OCI-M1 (cell line): Measurements from ENCODE around the gene TGFBR3.

Source experiments
- DNase-seq: peaks from one replicate; lab custom pipeline; 2025; lab: John Stamatoyannopoulos, UW

The TGFBR3 gene

DNA sequence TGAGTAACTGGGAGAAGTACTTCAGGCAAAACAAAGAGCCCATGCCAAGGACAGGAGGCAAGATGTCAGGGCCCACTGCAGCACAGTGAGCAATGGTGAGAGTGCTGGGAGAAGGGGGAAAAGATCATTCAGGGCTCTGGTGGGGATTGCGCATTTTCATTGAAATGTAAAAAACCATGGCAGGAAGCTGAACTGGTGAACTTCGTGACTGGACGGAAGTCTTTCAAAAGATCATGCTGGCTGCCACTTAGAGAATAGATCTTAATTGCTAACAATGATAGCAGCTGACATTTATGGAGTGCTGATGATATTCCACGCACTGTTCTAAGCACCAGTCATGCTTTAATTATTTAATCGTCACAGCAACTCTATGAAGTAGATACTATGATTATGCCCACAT lies 107.0 kb downstream of the TGFBR3 start:
- no peak for DNase-seq

DNA sequence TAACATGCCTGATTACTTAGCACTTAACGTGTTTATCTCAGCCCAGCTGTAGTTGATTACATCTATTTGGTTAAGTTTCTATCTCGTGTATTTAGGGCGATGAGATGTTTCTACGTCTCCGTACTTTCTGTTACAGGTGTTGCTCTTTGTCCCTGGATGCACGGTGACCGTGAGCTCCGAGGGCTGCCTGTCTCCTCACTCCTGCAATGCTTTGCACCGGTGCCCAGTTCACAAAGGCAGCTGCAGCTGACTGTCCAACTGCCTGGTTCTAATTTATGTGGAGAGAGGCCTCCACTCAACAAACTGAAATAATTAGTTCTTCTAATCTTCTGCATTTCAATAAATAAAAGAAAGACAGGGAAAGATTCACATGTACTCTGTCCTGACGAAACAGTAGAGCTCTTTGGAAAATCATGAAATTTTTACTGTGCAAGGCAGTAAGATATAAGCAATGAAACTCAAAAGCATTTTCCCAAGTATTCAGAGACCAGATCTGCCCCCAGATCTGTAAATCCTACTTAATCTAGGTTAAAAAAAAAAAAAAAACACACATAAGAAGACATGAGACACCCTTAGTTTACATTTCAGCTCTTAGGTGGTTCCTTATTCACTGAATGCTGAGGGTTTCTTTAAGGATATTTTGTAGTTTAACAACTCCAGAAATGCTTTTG lies 108.2 kb downstream of the TGFBR3 start:
- no peak for DNase-seq

DNA sequence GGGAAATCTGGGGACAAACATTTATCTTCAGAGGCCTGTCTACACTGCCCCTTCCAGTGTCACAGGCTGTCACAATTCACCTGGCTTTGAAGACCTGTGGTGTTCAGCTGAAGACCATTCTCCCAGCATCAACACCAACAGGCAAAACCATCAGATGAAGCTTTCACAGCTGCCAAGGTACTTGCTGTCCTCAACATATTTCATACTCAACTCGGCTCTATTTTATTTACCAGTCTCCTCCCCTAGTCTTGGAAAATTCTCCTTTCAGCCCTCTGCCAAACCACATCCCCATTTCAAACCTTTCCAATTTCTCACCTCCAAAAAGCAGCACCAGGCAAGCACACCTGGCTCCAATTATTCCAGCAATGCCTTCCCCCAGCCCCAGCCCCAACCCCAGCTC lies 108.8 kb downstream of the TGFBR3 start:
- DNase-seq, result no peak

DNA sequence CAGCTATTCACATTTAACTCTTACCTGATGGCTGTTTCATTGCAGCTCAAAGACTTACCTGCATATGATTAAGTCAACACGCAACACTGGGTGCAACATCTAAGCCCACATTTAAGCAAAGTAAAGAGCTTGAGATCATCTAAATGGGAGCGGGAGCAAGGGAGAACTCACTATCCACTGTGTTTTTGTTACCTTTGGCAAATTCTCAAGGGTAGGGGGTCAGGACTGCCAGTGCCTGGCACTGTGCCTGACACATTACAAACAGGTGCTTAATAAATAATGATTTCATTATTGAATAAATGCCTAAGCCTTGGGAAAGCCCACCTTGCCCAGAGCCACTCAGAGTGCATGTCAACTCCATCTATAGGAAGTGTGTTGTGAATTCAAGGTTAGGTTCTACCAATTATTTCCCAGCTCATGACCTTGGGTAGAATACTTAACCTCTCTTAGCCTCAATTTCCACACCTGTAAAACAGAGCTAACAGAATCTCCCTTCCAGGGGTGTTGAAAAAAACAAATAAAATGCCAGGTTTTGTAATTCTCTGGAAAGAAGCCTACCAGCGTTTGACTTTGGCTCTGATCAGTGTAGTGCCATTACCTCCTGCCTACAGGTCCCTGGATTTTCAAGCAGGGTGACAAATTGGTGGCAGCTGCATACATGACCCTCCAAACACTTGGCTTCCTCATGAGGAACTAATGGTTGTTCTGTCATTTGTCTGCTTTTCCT lies 109.7 kb downstream of the TGFBR3 start:
- no peak for DNase-seq

DNA sequence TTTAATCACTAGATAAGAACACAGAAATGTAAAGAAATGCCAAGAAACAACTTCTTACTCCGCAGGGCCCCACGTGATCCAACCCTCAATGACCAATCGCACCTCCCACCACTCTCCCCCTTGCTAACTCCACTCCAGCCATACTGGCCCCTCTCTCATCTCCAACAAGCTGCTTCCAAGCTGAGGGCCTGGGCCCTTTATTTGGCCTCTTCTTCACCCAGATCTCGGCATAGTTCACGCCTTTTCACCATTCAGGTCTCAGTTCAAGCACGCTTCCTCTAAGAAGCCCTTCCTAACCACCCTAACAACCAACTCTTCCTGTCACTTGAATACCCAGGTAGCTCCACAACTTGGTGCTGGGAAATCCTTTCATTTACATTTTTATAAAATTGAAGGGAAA lies 110.7 kb downstream of the TGFBR3 start:
- no peak for DNase-seq

DNA sequence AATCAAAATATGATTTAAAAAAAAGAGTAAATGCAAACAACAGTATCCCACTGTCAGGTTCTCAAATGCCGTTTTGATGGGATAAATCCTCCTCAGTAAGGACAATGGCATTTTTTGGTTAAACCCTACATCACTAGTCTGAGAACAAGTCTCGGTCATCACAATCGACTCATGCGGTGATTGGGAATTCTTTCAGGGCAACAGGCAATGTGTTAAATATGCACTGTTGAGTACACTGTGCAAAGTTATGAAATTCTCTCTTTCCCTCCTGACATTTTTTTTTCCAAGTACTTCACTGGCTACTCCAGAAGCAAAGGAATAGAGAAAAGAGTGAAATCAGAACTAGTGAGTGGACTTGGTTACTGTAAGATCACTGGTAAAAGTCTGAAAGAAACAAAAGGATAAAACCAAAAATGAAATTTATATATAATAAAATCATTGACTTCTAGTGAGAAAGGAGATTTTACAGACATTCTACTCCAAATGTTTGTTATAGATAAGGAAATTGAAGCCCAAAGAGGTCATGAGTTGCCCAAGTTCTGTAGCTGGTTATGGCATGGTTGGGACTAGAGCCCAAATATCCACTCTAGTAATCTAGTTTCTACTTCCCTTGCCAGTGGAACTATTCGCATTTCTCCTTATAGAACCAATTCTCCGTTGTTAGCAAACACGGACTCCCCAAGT lies 111.3 kb downstream of the TGFBR3 start:
- DNase-seq, result no peak

DNA sequence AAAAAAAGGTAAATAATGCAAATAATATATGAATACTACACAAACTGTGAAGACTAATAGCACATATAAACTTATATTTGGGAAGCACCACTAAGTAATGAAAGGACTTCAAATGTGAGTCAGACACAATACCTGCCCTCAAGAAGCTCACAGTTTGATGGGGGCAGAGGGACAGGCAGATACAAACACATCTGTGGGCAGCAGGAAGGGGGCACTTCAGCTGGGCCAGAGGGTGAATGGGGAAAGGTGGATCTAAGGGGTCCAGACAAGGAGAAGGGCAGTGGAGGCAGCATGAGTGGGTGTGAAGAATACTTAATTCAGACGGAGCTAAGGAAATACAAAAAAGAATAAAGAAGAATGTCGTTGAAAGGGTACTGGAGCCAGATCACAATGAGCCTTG lies 114.2 kb downstream of the TGFBR3 start:
- DNase-seq, result no peak

DNA sequence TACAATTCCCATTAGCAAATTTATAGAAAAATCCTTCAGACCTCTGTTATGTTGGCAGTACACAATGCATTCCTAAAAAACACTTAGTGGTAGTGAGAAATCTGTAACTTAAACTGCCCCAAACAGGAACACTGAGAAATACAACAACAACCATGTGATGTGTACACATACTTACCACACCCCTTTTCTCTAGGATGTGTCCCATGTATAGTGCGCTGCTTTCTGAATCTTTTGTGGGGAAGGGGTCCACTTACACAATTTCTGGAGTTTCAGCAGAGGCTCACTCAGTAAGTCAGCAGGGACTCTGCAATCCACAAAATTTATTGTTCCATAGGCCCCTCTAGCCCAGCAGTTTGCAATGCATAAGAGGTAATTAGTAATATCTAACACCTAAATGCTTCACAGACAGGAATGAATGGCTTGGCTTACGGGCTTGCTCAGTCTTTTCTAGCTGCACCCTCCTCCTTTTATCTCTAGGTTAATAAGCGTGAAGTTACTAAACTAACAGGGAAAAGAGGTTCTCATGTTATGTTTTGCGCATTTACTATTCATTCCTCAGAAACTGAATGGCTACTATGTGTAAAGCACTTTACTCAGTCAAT lies 115.2 kb downstream of the TGFBR3 start:
- no peak for DNase-seq

DNA sequence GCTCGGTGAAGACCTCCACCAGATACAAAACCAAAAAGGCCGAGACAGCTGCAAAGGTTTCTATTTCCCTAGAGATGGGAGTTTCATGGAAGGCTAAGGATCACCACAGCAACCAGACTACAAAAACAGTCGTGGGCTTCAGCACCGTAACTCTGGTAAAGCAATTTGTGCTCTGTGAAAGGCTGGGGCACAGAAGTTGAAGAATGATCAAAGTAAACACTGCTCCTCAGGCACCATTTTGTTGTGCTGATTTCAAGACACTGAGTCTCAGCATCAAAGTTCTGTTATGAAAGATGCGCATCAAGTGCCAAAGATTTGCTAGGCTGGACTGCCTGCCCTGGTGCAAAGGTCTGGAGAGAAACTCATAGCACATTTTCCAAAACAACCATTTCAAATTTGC lies 116.2 kb downstream of the TGFBR3 start:
- DNase-seq, result no peak

DNA sequence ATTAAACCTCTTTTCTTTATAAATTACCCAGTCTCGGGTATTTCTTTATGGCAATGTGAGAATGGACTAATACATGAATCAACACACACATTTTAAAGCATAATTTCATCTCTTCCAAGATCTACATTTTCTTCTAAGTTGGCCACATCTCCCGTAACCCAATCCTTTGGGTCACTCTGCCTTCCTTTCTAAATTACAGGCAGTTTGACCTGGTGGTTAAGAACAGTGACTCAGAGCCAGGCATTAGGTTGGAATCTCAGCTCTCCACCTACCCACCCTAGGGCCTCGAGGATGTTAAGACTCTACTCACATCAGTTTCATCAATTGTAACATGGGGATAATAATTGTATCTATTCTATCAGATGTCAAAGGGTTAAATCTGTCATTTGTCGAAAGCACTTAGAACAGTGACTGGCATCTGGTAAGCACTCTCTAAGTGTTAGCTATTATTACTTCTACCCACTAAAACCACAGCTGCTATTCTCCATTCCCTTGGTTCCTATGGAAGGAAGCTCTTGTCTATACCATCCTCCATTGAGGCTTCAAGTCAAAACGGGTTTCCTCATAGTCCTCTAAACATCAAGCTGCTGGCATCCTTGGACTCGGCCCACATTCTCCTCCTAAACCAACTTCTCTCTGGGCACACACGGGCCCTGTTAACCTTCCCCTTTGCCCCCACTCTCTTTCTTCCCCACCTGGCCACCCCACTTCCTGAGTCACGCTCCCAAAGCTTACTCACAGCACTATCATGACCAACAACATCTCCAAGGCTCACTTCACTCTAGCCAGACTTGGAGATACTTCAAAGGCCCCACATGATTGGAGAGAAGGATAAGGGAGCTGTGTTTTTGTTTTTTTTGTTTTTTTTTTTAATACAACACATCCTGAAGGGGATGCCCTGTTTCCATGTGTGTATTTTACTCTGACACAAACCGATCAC lies 116.9 kb downstream of the TGFBR3 start:
- no peak for DNase-seq

DNA sequence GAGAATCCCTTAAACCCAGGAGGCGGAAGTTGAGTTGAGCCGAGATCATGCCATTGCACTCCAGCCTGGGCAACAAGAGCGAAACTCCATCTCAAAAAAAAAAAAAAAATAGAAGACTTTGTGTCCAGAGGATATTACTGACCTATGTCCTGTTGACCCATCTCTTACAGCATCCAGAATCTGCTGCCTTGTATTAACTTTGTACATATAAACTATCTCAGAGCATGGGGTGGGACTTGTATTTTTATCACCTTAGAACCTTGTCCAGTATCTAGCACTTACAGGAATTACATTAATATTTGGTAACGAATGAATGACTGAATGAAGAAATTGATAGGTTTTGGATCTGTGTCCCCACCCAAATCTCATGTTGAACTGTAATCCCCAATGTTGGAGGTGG lies 117.8 kb downstream of the TGFBR3 start:
- DNase-seq, result no peak

DNA sequence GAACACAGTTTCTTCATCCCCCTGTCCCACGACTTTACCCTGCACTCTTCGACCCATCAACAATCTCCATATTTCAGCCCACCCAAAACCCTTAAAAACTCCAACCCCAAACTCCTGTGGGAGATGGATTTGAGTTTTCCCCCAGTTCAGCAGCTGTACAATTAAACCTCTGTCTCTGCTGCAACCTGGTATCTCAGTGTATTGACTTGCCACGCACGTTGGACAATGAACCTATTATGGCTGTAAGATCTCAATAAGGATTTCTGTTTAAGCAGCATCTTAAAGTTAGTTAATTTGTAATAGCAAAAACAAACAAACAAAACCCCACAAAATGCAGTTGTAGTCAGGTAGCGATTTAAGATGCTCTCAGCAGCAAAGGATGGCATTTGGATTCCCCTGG lies 119.1 kb downstream of the TGFBR3 start:
- DNase-seq, result no peak

DNA sequence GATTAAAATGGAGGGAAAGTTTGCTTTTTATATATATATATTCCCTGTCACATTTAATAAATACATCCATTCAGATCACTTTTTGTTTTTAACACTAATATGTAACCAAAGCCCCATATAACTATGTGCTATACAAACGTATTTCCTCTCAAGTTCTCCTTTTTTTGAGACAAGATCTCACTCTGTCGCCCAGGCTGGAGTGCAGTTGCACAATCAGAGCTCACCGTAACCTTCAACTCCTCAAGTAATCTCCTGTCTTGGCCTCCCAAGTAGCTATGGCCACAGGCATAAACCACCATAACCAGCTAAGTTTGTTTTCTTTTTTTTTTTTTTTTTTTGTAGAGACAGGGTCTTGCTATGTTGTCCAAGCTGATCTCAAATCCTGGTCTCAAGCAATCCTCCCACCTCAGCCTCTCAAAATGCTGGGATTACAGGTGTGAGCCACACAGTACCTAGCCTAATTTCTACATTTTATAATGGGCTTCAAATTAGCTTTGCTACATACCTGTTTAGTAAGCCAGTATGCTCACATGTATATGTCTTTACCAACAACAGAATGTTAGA lies 120.0 kb downstream of the TGFBR3 start:
- DNase-seq, result peak; percentile 85

DNA sequence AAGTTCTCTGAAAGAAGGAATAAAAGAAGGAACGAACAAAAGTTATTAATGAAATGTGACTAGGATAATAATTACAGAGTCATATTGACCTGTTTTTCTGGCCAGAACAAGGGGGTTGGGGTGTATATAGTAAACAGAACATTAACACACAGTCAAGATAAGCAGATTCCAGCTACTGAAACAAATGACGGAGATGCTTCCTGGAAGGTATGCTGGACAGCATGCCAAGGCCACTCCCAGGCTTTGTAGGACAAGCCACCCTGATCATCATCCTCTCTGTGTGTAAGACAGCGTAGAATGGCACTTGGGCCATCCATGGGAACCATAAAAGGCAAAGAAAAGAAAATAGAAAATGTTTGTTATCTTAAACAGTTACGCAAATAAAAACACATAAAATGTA lies 120.7 kb downstream of the TGFBR3 start:
- no peak for DNase-seq

DNA sequence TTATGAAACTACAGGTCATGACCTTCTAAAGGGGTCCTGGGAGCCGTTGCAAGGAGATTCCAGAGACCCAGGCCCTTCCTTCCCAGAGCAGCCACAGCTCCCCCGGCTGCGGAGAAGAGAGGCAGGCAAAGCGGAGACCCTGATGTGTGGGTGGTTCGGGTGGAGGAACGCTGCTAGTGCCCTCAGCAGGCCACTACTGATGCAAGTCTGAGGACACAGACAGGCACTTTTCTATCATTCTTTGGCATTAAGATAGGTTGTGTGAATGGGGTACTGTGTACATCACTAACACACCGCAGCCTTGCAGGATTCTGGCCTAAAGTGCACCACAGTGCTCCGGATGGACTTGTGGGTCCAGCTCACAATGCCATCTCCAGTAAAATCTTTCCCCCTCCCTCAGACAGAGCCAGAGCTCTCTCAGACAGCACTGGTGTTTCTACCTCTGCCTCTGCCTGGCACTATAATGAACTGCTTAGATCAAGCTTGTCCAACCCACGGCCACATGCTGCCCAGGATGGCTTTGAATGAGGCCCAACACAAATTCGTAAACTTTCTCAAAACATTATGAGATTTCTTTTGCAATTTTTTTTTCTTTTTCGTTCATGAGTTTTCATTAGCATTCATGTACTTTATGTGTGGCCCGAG lies 121.4 kb downstream of the TGFBR3 start:
- DNase-seq, result peak; percentile 42

DNA sequence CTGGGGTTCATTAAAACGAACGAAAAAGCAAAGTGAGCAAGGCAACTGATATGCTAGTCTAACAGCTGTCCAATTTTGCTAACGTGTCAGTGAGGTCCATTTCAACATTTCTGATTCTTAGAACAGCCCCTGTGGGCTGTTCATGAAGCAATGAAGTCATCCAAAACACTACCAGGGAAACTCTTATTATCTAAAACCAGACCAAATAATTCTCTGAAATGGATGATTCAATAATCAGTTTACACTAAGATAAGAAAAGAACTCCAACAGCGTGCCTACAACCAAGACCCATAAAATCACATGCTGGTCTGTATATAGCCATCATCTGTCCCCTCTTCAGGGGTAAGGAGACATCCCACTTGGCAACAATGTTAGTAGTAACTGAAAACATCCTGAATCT lies 122.7 kb downstream of the TGFBR3 start:
- DNase-seq, result peak; percentile 86

DNA sequence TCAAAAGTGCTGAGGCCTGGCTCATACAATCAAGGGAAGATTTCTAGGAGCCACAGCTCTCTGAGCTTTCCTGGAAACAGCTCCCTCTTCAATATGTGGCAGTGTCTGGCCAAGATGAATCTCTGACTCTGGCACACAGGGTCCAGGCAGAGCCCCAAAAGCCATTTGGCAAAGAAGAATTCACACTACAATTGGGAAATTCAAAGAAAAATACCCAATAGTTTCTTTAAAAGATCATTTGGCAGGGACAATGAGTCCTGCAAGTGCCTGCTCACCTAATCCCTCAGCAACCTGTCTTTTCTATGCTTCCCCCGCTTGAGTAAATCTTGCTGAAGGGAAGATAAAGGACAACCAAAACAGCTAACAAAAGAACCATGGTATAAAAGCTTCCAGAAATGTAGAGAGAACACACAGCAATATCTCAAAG lies 124.6 kb downstream of the TGFBR3 start:
- peak; percentile 56 for DNase-seq

DNA sequence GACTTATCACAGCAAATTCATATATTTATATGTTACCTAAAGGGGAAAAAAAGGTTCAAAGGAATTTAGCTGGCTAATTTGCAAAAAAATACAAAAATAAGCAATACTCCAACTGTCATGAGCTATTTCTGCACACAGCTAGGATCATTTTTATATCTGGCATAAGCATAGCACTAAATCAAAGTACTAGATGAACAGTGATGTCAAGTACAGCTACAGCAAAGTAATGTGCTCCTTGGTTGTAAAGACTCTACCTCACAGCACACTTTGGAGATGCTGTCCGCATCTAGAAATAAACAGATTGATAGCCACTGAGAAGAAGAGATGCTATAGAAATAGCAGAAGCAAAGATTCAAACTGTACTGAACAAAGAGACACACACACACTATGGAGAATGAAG lies 125.4 kb downstream of the TGFBR3 start:
- no peak for DNase-seq

DNA sequence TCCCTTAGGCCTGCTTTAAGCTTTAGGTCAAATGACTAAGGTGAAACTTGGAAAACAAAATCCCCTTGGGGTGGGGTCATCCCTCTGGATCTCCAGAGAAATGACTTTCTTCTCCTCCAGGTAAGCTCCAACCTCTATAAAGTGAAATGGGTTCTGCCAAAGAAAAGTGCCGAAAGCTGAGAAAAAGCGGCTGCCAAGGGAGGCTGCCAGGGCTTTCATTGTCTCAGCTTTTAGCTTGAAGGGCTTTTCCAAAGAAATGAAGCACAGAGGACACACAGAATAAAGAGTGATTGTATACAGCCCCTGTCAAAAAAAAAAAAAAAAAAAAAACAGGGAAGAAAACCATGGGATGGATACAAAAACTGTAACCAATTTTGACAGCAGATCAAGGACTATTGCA lies 126.9 kb downstream of the TGFBR3 start:
- no peak for DNase-seq

DNA sequence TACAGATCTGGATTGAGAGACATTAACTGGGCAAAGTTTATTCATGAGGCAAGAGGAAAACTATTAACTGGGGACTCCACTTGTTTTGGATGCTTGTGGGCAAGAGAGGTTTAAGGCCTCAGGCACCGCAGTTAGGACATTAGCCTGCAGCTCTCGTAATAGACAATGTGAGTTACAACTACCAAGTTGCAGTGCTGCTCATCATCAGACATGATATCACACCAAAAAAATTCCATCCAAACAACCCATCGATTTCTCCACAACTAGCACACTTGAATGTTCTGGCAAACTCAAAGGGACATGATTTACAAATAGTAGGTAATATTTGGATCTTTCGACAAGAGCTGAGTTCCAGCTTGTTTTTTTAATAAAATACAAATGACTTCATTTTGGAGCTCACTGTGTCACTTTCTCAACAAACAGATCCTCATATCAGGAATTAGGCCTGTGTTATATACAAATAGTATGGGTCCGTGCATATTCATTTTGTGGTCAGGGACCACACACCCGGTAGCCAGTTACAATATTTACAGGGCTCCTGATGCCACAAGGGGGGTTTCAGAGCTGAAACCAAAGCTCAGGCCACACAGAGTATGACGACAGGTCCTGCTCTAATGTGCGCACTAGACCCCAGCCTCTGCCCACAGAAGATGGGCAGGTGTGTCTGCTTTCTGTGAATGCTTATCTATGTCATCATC lies 128.0 kb downstream of the TGFBR3 start:
- no peak for DNase-seq
